Measurements from ENCODE around the gene DOHH.

DOHH gene

DNA sequence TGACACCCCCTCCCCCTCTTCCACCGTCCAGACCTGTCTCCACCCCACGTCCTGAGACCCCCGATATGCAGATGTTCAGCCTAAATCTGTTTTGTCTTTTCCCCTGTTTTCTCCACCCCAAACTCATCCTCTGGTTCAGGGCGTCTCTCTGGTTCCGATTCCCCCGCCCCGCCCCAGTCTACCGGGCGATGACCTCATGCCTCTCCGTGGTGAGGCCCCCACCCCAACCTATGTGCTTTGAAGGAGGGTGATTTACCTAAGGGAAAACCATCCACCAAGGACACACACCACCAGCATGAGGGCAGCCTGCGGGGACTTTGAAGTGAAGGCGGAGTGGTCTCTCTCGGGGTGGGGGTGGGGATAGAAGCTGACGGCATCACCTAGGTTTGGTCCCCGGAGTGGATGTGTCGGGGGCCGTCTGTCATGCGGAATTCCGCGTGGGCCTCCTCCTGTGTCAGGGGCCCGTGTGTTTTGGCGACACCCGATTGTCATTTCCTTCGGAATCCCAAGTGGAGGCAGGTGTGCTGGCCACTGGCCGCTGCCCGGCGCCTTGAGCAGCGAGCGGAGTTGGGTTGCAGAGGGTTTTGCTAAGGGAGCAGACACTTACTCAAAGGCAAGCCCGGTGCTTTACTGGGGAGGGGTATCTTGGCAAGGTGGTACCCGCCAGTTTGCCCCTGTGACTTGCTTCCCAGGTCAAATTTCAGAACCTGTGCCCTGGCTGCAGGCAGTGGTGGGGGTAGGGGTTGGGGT is 7.1 kb upstream of the DOHH start (continued):
- TF ChIP-seq, protein P1, sequence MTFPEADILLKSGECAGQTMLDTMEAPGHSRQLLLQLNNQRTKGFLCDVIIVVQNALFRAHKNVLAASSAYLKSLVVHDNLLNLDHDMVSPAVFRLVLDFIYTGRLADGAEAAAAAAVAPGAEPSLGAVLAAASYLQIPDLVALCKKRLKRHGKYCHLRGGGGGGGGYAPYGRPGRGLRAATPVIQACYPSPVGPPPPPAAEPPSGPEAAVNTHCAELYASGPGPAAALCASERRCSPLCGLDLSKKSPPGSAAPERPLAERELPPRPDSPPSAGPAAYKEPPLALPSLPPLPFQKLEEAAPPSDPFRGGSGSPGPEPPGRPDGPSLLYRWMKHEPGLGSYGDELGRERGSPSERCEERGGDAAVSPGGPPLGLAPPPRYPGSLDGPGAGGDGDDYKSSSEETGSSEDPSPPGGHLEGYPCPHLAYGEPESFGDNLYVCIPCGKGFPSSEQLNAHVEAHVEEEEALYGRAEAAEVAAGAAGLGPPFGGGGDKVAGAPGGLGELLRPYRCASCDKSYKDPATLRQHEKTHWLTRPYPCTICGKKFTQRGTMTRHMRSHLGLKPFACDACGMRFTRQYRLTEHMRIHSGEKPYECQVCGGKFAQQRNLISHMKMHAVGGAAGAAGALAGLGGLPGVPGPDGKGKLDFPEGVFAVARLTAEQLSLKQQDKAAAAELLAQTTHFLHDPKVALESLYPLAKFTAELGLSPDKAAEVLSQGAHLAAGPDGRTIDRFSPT (tag by site-specific recombination; IDR thresholded peaks at IDR 0.05): peak; percentile 52
- TF ChIP-seq ZNF677 (tag by site-specific recombination; IDR thresholded peaks at IDR 0.05) (no peak), ZNF561 (tag by site-specific recombination; IDR thresholded peaks at IDR 0.05; ENCODE audit: borderline replicate concordance) (no peak), ZBTB20 (tag by site-specific recombination; IDR thresholded peaks at IDR 0.05) (no peak), ZNF132 (tag by site-specific recombination; IDR thresholded peaks at IDR 0.05; ENCODE audit: borderline replicate concordance) (no peak), KLF1 (tag by site-specific recombination; IDR thresholded peaks at IDR 0.05) (peak; percentile 76), ZNF654 (tag by site-specific recombination; IDR thresholded peaks at IDR 0.05; ENCODE audit: low read depth) (no peak), MZF1 (tag by site-specific recombination; IDR thresholded peaks at IDR 0.05; ENCODE audit: borderline replicate concordance) (no peak), ZNF501 (tag by site-specific recombination; IDR thresholded peaks at IDR 0.05) (no peak; the same call in 1 of the 2 replicates), EGR2 (tag by site-specific recombination; IDR thresholded peaks at IDR 0.05; ENCODE audit: low read depth) (no peak), SALL2 (tag by site-specific recombination; IDR thresholded peaks at IDR 0.05; ENCODE audit: borderline replicate concordance) (no peak), ZNF514 (tag by site-specific recombination; IDR thresholded peaks at IDR 0.05) (no peak), ZNF768 (tag by site-specific recombination; IDR thresholded peaks at IDR 0.05) (no peak), ZNF548 (tag by site-specific recombination; IDR thresholded peaks at IDR 0.05) (no peak), ZNF138 (tag by site-specific recombination; IDR thresholded peaks at IDR 0.05; ENCODE audit: borderline replicate concordance) (no peak), ZNF585B (tag by site-specific recombination; IDR thresholded peaks at IDR 0.05) (no peak), ZFP37 (tag by site-specific recombination; IDR thresholded peaks at IDR 0.05) (no peak), ZNF214 (tag by site-specific recombination; IDR thresholded peaks at IDR 0.05; ENCODE audit: borderline replicate concordance) (no peak), ZNF2 (tag by site-specific recombination; IDR thresholded peaks at IDR 0.05) (no peak), ZNF223 (tag by site-specific recombination; IDR thresholded peaks at IDR 0.05) (no peak), ZNF302 (tag by site-specific recombination; IDR thresholded peaks at IDR 0.05; ENCODE audit: low read depth) (no peak)
- TF ChIP-seq, protein P2, sequence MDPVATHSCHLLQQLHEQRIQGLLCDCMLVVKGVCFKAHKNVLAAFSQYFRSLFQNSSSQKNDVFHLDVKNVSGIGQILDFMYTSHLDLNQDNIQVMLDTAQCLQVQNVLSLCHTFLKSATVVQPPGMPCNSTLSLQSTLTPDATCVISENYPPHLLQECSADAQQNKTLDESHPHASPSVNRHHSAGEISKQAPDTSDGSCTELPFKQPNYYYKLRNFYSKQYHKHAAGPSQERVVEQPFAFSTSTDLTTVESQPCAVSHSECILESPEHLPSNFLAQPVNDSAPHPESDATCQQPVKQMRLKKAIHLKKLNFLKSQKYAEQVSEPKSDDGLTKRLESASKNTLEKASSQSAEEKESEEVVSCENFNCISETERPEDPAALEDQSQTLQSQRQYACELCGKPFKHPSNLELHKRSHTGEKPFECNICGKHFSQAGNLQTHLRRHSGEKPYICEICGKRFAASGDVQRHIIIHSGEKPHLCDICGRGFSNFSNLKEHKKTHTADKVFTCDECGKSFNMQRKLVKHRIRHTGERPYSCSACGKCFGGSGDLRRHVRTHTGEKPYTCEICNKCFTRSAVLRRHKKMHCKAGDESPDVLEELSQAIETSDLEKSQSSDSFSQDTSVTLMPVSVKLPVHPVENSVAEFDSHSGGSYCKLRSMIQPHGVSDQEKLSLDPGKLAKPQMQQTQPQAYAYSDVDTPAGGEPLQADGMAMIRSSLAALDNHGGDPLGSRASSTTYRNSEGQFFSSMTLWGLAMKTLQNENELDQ (tag by site-specific recombination; IDR thresholded peaks at IDR 0.05; ENCODE audit: low read depth): no peak
- TF ChIP-seq, protein P3, sequence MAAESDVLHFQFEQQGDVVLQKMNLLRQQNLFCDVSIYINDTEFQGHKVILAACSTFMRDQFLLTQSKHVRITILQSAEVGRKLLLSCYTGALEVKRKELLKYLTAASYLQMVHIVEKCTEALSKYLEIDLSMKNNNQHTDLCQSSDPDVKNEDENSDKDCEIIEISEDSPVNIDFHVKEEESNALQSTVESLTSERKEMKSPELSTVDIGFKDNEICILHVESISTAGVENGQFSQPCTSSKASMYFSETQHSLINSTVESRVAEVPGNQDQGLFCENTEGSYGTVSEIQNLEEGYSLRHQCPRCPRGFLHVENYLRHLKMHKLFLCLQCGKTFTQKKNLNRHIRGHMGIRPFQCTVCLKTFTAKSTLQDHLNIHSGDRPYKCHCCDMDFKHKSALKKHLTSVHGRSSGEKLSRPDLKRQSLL (tag by site-specific recombination; IDR thresholded peaks at IDR 0.05): no peak
- TF ChIP-seq, protein P4, sequence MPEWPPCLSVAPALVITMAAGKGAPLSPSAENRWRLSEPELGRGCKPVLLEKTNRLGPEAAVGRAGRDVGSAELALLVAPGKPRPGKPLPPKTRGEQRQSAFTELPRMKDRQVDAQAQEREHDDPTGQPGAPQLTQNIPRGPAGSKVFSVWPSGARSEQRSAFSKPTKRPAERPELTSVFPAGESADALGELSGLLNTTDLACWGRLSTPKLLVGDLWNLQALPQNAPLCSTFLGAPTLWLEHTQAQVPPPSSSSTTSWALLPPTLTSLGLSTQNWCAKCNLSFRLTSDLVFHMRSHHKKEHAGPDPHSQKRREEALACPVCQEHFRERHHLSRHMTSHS (tag by site-specific recombination; IDR thresholded peaks at IDR 0.05): no peak
- TF ChIP-seq, protein P5, sequence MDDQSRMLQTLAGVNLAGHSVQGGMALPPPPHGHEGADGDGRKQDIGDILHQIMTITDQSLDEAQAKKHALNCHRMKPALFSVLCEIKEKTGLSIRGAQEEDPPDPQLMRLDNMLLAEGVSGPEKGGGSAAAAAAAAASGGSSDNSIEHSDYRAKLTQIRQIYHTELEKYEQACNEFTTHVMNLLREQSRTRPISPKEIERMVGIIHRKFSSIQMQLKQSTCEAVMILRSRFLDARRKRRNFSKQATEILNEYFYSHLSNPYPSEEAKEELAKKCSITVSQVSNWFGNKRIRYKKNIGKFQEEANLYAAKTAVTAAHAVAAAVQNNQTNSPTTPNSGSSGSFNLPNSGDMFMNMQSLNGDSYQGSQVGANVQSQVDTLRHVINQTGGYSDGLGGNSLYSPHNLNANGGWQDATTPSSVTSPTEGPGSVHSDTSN (CRISPR knock-in tag; IDR thresholded peaks at IDR 0.05): no peak
- TF ChIP-seq, protein P6, sequence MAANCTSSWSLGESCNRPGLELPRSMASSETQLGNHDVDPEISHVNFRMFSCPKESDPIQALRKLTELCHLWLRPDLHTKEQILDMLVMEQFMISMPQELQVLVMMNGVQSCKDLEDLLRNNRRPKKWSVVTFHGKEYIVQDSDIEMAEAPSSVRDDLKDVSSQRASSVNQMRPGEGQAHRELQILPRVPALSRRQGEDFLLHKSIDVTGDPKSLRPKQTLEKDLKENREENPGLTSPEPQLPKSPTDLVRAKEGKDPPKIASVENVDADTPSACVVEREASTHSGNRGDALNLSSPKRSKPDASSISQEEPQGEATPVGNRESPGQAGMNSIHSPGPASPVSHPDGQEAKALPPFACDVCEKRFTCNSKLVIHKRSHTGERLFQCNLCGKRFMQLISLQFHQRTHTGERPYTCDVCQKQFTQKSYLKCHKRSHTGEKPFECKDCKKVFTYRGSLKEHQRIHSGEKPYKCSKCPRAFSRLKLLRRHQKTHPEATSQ (tag by site-specific recombination; IDR thresholded peaks at IDR 0.05): no peak
- TF ChIP-seq, protein P7, sequence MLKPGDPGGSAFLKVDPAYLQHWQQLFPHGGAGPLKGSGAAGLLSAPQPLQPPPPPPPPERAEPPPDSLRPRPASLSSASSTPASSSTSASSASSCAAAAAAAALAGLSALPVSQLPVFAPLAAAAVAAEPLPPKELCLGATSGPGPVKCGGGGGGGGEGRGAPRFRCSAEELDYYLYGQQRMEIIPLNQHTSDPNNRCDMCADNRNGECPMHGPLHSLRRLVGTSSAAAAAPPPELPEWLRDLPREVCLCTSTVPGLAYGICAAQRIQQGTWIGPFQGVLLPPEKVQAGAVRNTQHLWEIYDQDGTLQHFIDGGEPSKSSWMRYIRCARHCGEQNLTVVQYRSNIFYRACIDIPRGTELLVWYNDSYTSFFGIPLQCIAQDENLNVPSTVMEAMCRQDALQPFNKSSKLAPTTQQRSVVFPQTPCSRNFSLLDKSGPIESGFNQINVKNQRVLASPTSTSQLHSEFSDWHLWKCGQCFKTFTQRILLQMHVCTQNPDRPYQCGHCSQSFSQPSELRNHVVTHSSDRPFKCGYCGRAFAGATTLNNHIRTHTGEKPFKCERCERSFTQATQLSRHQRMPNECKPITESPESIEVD (tag by site-specific recombination; IDR thresholded peaks at IDR 0.05): no peak

Measured in HEK293 (cell line).